Measurements from ENCODE around the gene ZNF766.

- TF ChIP-seq CTCF (IDR thresholded peaks at IDR 0.05) (no peak), EZH2 (IDR thresholded peaks at IDR 0.05) (no peak), EZH2phosphoT487 (IDR thresholded peaks at IDR 0.05) (no peak)
Measured at GRCh38 chr19:52227196-52227940, 42.0 kb upstream of the ZNF766 start.

All from neural progenitor cell (in vitro differentiated cells).